GM21737 (cell line): ENCODE data around the gene GPR142.

ENCODE experiments used
- ATAC-seq: cut with Tn5 transposase; IDR thresholded peaks from one replicate; pipeline ENCODE4 v1.9.1; 2021; ENCODE audit warnings: mild to moderate bottlenecking, moderate library complexity; ENCODE audit not compliant: unreplicated experiment

The GPR142 gene

GRCh38 chr17:74368341-74369081 lies 1.2 kb downstream of the GPR142 start:
- no peak for ATAC-seq

DNA sequence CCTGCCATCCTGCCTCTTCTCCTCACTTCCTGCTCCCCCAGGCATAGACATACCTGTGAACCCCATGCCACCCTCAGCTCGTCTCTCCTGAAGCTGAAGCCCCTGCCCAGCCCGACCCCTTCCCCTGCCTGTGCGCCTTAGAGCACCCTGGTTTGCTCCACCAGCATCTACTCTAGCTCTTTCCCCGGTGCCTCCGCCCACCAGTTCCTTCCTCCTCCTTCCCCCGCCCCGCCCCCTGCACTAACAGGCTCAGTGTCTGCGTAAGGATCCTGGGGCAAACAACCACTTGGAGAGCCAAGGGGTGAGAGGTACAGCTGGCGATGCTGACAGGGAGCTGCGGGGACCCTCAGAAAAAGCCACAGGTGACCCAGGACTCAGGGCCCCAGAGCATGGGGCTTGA lies 1.9 kb downstream of the GPR142 start:
- no peak for ATAC-seq

- ATAC-seq, result no peak
Measured at GRCh38 chr17:74369665-74370490, 2.6 kb downstream of the GPR142 start.

DNA sequence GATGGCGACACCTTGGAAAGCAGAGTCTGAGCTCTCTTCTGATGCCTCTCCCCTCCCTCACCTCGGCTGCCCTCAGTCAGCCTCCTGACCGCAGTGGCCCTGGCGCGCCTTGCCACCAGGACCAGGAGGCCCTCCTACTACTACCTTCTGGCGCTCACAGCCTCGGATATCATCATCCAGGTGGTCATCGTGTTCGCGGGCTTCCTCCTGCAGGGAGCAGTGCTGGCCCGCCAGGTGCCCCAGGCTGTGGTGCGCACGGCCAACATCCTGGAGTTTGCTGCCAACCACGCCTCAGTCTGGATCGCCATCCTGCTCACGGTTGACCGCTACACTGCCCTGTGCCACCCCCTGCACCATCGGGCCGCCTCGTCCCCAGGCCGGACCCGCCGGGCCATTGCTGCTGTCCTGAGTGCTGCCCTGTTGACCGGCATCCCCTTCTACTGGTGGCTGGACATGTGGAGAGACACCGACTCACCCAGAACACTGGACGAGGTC lies 4.4 kb downstream of the GPR142 start:
- no peak for ATAC-seq

- no peak for ATAC-seq
Measured at GRCh38 chr17:74372426-74372825, 5.1 kb downstream of the GPR142 start.

DNA sequence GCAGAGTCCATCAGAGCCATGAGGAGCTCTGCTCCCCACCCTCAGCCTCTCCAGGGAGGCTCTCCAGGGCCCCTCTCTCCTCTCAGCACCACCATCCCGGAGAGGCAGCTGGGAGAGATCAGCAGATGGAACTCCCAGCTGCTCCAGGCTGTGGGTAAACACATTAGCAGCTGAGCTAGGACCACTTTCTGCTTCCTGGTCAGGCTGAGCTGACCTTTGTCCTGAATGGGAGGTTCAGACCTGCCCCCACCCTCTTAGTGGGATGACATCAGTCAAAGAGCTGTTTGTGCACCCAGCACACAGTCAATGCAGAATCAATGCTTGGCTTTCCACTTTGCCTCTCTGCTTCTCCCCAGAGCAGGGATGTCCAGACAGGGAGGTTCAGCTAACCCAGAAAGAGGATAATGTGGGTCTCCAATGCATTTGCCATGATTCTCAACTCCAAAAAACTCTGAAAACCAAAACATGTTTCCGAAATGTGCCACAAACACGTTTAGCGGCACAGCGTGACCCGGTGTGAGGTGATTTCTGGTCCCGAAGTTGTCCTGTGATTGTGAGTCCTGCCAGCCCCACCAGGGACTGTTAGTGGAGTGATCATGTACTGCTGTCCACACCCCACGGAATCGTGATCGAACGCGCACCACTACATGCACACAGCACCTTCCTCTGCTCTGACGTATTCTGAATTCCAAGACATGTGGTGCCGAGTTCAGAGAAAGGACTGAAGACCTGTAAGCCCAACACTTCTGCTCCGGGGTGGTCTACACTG lies 6.7 kb downstream of the GPR142 start:
- no peak for ATAC-seq

- ATAC-seq, result no peak
Measured at GRCh38 chr17:74374858-74375257, 7.6 kb downstream of the GPR142 start.

GRCh38 chr17:74379495-74380085 lies 12.3 kb downstream of the GPR142 start:
- ATAC-seq, result no peak

DNA sequence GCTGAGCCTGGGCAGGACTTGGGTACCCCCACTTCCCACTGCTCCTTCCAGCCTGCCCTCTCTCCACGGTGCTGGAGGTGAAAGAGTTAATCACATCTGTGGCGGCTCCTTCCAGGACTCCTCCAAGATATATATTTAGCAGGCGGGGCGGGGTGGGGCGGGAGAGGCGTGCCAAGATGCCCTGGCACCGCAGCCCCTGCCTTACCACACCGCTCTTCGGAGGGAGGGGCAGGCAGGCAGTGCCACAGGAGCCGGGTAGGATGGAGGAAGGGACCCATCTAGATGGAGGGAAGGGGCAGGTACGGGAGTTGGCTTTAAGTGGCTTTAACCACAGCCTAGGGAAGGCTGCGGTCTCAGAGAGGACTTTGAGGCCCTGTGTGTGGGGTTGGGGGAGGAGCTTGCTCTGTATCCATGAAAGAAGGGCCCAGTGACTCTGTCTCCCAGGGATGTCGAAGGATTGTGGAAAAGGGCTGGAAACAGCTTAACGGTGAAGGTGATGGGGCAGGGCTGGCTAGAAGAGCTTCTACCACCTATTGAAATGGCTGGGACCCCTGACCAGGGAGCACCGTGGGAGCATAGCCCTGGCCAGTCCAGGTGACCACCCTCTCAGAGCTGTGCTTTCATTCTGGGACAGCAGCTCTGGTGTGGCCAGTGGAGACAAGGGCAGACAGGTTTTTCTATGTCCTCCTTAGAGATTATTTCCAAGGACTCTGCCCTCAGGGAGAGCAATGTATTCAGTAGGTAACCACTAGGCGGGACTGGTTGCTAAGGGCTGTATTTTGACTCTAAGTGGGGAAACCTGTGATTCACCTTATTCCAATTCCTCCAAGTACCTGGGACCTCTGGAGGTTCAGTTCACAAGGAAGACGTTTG lies 13.0 kb downstream of the GPR142 start:
- ATAC-seq, result no peak

- ATAC-seq, result no peak
Measured at GRCh38 chr17:74380959-74381808, 13.9 kb downstream of the GPR142 start.

DNA sequence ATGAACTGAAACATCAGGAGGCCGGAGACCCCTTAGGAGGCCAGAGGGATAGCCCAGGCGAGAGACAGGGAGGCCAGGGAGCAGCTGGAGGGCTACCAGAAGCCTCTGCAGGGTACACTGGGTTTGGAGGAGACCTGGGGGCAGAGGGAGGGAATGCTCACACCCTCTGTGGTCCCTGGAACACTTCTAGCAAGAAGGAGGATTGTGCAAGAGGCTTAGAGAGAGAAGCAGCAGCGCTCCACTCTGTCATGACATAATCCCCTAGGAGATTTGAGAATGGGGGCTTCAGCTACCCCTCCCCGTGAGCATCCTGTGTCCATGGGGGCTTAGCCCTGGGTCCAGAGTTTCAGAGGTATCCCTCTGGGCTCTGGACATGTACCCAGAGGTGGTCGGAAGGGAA lies 15.8 kb downstream of the GPR142 start:
- no peak for ATAC-seq

DNA sequence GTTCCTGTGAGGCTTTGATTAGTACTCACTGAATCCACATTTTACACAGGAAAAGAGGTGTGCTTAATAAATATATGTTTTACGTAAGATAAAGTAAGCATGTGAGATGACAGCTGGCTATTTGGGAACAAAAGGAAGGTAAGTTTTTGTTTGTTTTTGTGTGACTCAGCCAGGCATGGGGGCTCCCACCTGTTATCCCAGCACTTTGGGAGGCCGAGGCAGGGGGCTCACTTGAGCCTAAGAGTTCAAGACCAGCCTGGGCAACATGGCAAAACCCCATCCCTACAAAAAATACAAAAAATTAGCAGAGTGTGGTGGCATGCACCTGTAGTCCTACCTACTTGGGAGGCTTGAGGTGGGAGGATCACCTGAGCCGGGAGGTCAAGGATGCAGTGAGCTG lies 17.9 kb downstream of the GPR142 start:
- ATAC-seq, result no peak

DNA sequence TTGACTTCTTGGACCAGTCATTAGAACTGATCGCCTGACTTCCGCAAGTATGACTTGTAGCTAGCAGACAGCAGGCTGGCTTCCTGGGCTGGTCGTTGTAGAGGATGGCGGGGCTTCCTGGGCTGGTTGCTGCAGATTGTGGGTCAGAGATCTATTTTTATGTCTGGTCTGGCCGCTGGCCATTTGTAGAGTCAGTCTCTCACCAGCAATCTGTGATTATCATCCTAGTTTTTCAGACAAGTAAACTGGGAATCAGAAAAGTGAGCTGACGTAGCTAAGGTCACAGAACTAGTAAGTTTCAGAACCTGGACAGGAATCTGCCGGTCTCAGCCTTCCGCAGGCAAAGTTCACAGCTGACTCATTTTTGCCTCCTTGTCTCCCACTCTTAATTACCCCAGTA lies 19.1 kb downstream of the GPR142 start:
- no peak for ATAC-seq

DNA sequence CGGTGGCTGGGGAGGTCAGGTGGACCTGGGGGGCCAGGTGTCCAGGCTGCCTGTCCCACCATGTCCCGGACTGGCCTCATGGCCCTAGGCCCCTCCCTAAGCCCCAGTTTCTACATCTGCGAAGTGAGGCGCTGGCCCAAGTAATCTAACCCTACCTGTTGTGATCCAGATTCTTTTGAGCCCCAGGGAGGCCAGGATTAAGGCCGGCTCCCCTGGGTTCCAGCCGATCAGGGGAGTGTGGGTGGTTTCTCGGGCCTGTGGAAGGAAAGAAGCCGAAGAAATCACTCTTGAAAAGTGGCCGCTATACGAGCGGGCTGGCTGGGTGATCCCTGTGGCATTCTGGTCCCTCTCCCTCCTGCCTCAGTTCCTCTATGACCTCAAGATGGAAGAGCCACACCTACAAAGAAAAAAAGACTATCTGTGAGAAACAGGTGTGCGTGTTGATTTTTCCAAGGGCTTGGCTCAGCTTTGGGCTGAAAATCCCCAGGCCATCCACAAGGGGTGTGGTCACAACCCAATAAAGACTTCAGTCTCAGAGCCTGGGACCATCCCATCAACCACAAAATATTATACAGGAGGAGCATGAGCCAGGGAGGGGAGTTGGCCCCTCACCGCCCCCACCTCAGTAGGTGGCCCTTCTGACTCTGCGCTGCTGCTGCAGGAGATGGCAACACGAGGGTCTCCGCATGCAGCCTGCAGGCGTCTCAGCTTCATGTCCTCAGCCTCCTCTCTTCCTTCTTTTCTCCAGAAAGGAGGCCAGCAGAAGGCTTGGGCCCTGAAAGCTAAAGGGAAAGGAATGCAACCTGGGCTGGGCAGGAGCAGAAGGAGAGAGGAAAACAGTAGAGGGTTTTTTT lies 20.3 kb downstream of the GPR142 start:
- no peak for ATAC-seq

GRCh38 chr17:74389084-74389753 lies 21.9 kb downstream of the GPR142 start:
- ATAC-seq, result no peak

DNA sequence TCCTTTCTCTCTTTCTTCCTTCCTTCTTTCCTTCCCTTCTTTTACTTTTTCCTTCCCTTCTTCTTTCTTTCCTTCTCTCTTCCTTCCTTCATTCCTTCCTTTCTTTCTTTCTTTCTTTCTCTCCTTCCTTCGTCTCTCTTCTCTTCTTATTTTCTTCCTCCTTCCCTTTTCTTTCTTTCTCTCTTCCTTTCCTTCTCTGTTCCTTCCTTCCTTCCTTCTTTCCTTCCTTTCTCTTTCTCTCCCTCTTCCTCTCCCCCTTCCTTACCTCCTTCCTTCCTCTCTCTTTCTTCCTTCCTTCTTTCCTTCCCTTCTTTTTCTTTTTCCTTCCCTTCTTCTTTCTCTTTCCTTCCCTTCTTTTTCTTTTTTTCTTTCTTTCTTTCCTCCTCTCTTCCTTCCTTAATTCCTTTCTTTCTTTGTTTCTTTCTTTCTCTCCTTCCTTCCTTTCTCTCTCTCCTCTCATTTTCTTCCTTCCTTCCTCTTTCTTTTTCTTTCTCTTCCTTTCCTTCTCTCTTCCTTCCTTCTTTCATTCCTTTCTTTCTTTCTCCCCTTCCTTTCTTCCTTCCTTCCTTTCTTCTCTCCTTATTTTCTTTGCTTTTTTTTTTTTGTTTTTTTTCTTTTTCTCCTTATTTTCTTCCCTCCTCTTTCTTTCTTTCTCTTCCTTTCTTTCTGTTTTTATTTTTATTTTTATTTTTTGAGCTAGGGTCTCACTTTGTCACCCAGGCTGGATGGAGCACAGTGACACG lies 22.8 kb downstream of the GPR142 start:
- no peak for ATAC-seq
